NCI-H82 treated with DMSO at 0.1 percent for 48 hours (cell line): ENCODE measurements around the gene COL4A2.

Source experiments
- DNase-seq: peaks from one replicate; lab custom pipeline; 2025; ENCODE audit not compliant: unreplicated experiment; lab: John Stamatoyannopoulos, UW

Gene COL4A2

GRCh38 chr13:110351636-110352420, 44.7 kb downstream of the COL4A2 start:
- no peak for DNase-seq

DNA sequence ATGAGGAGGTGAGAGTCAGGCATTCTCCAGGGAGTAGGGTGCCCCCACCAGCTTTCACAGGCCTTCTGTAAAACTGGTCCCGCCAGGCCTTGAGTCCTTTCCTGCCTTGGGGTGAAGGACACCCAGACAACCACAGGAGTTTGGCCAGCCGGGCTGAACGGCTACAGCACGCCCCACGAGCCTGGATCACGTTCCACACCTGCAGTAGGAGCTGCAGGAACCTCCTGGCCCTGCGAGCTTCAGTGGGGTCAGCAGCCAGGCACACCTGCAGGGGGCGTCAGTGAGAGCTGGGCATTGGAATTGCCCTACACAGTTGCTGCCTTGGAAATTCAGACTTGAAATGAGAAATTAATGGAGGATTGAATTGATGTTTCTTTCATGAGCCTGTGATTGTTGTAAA, 45.7 kb downstream of the COL4A2 start:
- DNase-seq: no peak

GRCh38 chr13:110353339-110353977, 46.4 kb downstream of the COL4A2 start:
- no peak for DNase-seq

DNA sequence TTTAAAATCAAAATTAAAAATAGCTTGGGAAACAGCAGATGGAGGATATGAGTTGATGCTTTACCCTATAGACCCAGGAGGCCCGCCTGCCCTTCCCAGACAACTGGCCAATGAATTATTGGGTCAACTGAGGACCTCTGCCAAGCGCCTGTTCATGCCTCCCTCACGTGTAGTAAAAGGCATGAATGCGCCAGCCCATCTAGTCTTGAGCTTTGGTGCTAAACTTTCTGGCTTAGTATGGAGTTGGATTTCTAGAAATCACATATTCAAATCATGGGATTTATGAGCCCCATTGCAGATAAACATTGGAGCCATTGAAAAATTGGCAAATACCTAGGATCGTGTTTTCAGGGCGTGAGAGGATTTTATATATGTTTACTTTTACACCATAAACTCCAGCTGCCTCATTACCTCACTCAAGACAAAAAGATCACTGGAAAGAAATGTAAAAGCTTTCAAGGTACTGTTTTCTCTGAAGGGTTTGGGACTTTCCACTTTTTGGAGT, 47.1 kb downstream of the COL4A2 start:
- no peak for DNase-seq

GRCh38 chr13:110354715-110355473, 47.8 kb downstream of the COL4A2 start:
- no peak for DNase-seq

DNA sequence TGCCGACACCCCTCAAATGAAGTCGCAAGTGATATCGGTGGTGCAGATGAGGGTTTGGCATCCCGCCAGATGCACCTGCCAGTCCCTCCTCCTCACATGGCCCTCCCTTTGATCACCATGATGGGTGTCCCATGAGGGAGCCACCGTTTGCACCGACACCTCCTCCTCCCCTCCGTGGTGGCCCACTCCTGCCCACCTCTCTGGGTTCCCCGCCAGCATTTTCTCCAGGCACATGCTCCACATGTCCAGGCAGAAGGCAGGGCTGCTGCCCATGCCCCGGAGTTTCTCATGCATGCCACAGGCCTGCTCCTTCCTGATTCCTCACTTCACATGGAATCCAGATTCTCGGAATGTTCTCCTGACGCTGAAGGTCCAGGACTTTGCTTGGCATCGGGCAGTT, 49.3 kb downstream of the COL4A2 start:
- DNase-seq: no peak

DNA sequence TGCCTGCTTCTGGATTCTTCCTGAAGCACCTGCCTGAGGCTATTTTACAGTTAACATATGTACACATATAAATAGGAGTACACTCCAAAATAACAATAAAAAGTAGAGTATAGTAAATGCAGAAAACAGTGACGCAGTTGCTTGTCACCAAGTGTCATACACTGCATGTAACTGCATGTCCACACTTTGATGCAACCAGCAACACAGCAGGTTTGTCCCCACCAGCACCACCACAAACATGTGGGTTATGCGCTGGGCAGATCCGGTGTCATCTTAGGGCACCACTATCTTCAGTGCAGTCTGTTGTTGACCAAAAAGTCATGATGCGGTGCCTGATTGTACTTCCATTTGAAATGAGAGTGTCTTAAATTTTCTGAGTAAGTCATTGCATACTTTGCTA, 51.3 kb downstream of the COL4A2 start:
- no peak for DNase-seq

DNA sequence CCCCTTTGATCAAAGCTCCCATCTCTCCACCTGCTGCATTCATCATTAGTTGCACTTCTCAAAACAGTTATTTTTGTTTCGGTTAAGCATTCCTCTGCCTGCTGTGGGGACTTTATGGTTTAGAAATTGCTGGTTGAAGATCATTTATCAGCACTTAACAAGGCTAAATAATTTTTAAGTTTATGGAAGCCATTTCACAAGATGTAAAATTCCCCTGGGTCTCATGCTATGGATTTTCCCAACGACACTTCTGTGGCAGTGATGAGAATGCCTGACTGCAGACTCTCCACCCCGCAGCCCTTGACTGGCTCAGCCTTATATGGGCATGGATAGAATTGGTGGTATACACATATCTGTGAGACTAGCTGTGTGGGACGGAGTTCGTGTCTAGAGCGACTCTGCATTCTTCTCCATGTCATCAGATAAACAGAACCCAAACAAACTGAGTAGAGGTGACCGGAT, 52.8 kb downstream of the COL4A2 start:
- DNase-seq: peak; percentile 69

DNA sequence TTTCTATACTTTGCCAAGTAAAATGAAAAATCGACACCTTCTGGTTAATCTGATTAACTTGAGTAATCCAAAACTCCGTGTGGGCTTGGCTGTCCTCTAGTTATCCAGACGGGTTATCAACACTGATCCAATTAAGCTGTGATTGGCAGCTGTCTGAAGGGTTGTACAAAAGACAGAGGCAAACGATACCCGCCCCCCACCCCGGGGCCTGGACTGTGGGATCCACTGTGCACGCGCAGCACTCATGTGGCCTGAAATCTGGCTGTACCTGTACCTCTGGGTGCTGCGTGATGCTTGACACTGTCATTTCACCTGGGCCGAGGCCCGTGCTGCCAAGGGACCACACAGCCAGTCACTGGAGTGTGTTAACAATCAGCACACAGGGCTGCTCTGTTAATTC, 53.5 kb downstream of the COL4A2 start:
- DNase-seq: peak; percentile 99

DNA sequence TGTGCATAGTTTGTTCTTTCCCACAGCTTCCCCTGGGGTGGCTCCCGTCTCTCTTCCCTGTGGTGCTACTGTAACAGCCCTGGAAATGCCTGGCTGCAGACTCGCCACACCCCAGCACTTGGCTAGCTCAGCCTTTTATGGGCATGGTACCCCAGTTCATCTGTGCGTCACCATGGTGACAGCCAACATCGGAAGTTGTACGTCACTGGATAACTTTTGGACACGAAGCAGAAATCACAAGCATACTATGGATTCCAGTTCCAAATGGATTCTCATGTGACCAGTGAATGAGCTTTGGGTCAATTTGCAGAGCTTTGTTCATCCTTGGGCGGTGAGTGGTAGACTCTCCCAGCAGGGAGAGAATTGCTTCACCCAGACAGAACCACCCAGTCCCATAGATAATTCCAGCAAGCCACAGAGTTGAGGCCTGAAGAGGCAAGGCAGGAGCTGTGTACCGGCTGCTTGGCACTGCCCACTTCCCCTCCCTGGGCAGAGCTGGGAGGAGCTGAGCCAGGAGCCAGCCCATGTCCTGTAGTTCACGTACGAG, 54.4 kb downstream of the COL4A2 start:
- no peak for DNase-seq

- DNase-seq: no peak
These were observed 55.9 kb downstream of the COL4A2 start for GRCh38 chr13:110363010-110363409.

GRCh38 chr13:110364081-110364480, 57.0 kb downstream of the COL4A2 start:
- no peak for DNase-seq

DNA sequence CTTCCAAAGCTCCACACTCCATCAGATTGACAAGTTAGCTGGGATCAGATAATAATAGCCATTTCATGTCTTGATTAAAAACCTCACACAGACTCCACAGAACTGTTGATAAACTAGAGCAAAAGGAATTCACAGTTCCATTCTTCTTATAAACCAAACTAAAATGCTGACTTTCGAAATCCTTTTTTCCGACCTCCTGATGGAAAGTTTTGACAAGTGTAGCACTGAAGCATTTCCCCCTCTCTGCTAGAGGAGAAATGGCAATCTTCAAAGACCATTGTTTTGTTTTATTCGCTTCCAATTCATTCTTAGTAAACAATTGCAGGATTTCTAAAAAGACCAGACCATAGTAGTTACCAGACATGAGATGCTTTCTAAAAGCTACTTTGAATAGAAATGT, 58.8 kb downstream of the COL4A2 start:
- DNase-seq: no peak

- no peak for DNase-seq
These were observed 59.6 kb downstream of the COL4A2 start for GRCh38 chr13:110366733-110367132.

DNA sequence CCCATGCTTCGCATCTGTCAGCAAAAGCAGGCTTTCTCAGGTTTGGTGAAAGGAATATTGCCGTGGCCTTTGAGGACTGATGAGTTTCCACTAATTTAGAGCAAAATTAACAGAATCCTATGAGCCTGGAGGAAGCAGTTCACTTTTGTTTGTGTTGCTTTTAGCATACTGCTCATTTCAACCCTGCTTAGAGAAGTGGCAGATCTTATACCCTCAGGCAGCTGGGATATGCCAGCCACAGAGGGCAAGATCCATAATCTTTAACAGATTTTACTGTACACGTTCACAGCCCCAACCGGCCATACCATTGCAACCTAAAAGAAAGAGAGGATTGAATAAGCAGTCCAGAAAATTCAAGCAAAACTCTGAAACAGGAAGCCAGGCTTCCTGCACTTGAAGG, 60.5 kb downstream of the COL4A2 start:
- DNase-seq: no peak

DNA sequence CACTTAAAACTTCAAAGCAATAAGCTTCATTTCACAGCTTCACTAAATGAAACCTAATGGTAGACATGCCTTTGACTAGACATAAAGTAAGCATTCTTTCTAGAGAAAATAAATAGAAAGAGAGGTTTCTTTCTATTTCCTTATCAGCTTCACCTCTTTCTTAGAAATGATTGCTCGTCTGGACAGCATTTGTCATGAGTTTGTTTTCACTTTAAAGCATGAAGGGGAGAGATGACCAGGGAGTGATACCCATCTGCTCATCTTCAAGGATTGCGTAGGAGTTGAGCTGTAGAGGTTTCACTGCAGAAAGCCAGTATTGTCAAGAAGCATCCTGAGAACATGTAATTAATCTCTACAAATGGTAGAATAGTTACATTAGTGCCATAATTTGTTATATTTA, 61.3 kb downstream of the COL4A2 start:
- no peak for DNase-seq

GRCh38 chr13:110369400-110369799, 62.3 kb downstream of the COL4A2 start:
- DNase-seq: no peak

DNA sequence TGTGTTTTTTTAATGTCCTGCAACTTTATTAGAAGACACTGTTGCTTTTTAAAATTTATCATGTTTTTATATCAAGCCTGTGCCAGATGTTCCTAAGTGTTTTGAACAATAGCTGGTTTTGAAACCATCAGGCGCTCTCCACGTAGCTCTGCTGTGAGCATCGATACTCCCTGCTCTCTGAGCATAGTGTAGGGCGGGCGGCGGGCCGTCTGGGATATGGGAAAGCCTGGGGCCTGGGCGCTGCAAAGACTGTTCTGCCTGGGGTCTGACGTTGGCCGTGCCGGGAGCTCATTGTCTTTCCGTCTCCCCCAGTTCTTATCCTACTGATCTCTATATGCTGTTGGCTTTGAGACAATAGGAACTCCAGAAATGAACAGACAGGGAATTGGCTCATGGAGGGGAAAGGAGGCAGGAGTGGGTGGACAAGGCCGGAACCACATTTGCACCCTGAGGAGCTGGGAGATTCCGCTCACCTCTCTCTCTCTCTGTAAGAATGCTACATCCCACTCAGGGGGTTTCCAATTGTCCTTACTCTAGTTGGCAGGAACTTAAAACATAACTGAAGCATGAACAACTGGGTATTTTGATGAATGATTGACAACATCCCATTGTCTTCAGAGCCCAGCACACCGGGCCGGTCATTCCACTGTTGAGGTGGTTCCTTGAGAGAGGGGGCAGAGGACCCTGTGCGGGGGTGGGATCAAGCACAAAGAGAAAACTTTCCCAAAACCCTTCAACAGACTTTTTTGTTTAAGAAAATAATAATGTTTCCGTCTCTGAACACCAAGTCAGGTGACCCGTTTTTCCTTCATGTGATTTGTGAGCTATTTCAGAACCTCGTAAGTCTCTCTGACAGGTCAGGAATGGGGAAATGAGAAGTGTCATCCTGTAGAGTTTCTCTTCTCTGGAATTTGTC, 64.7 kb downstream of the COL4A2 start:
- DNase-seq: no peak

GRCh38 chr13:110372676-110373075, 65.6 kb downstream of the COL4A2 start:
- DNase-seq: no peak

GRCh38 chr13:110373617-110374016, 66.5 kb downstream of the COL4A2 start:
- DNase-seq: no peak
